DOHH2 (cell line): ENCODE data around the gene GABPB2.
A peak's percentile ranks its signal among the peaks of the same experiment; 100 is the strongest.
"Not testable (repeated sequence)": the region's sequence is repeated elsewhere in the genome, so short reads cannot be mapped to it uniquely, and the experiment has no call there.

Experiments
- H3F3A ChIP-seq: fragments of 200-600 bp; sonication (generic), shearing (Covaris generic); 2 replicates; pipeline ENCODE4 v1.6.0; 2016; ENCODE audit warnings: antibody characterized with exemption, mild to moderate bottlenecking; ENCODE audit not compliant: control insufficient read depth, insufficient read depth
- H3K27ac ChIP-seq: fragments of 200-600 bp; sonication (generic); 2 replicates; pipeline ENCODE4 v1.5.1; 2014; ENCODE audit warnings: low read depth, mild to moderate bottlenecking, low read length, moderate library complexity
- H3K27me3 ChIP-seq: fragments of 200-600 bp; sonication (generic); 2 replicates; pipeline ENCODE4 v1.6.1; 2014; ENCODE audit warnings: mild to moderate bottlenecking, low read length, mixed read lengths; ENCODE audit not compliant: control insufficient read depth
- H3K36me3 ChIP-seq: fragments of 200-600 bp; sonication (generic); 2 replicates; pipeline ENCODE4 v1.6.1; 2014; ENCODE audit warnings: mild to moderate bottlenecking, low read length, moderate library complexity, mixed read lengths; ENCODE audit not compliant: control insufficient read depth
- H3K4me1 ChIP-seq: fragments of 200-600 bp; sonication (generic); 2 replicates; pipeline ENCODE4 v1.6.1; 2014; ENCODE audit warnings: mild to moderate bottlenecking, low read length, mixed read lengths; ENCODE audit not compliant: control insufficient read depth
- H3K4me2 ChIP-seq: fragments of 200-600 bp; sonication (generic); 2 replicates; pipeline ENCODE4 v1.6.0; 2014; ENCODE audit warnings: mild to moderate bottlenecking, low read length, moderate library complexity
- H3K4me3 ChIP-seq: fragments of 200-600 bp; sonication (generic); 2 replicates; pipeline ENCODE4 v1.5.1; 2014; ENCODE audit warnings: mild to moderate bottlenecking, low read length, mixed read lengths
- H3K79me2 ChIP-seq: fragments of 200-600 bp; sonication (generic); 2 replicates; pipeline ENCODE4 v1.6.1; 2014; ENCODE audit warnings: mild to moderate bottlenecking, low read length, mixed read lengths; ENCODE audit not compliant: control insufficient read depth
- H3K9me2 ChIP-seq: fragments of 200-600 bp; sonication (generic); replicated peaks from 2 replicates; pipeline ENCODE4 v1.6.1; 2014; ENCODE audit warnings: mild to moderate bottlenecking, low read length, mixed read lengths; ENCODE audit not compliant: control insufficient read depth
- H3K9me3 ChIP-seq: fragments of 200-600 bp; sonication (generic); 2 replicates; pipeline ENCODE4 v1.6.1; 2014; ENCODE audit warnings: antibody characterized with exemption, low read length, mixed read lengths; ENCODE audit not compliant: control insufficient read depth, insufficient read depth
- H4K20me1 ChIP-seq: fragments of 200-600 bp; sonication (generic); 2 replicates; pipeline ENCODE4 v1.6.0; 2014; ENCODE audit warnings: low read depth, mild to moderate bottlenecking, antibody characterized with exemption, low read length, moderate library complexity; ENCODE audit not compliant: control insufficient read depth, insufficient read depth
- CTCF ChIP-seq: fragments of 200-600 bp; sonication (generic); IDR thresholded peaks from one replicate; pipeline ENCODE4 v1.5.1; 2014; ENCODE audit warnings: antibody characterized with exemption, mild to moderate bottlenecking, low read depth, low read length; ENCODE audit not compliant: poor library complexity, severe bottlenecking
- EZH2phosphoT487 ChIP-seq: fragments of 200-600 bp; sonication (generic); IDR thresholded peaks from 2 replicates; pipeline ENCODE4 v1.6.1; 2017; ENCODE audit warnings: borderline replicate concordance, mild to moderate bottlenecking, antibody characterized with exemption, low read length, moderate library complexity, mixed read lengths

GABPB2 gene

GRCh38 chr1:151069103-151069486 is 1.5 kb upstream of the GABPB2 start:
- Histone ChIP-seq H4K20me1 (no peaks in the 10 kb centered on the region), H3K9me2 (no peaks in the 10 kb centered on the region), H3K27ac (no peak overlapping the region), H3K4me3 (peak overlapping the region; percentile 88), H3K4me2 (peak overlapping the region; percentile 82), H3K79me2 (peaks cover 21% of the 10 kb centered on the region), H3F3A (peaks cover 20% of the 10 kb centered on the region), H3K27me3 (no peaks in the 10 kb centered on the region), H3K4me1 (peaks cover 18% of the 10 kb centered on the region), H3K36me3 (peaks cover 20% of the 10 kb centered on the region), H3K9me3 (no peaks in the 10 kb centered on the region)
- no peak for TF ChIP-seq EZH2phosphoT487
- TF ChIP-seq CTCF, result no peak

- Histone ChIP-seq H3K9me2 (no peaks in the 10 kb centered on the region), H3K27me3 (no peaks in the 10 kb centered on the region), H3K79me2 (peaks cover 21% of the 10 kb centered on the region), H3K27ac (no peak overlapping the region), H3K4me1 (peaks cover 18% of the 10 kb centered on the region), H3K4me3 (no peak overlapping the region), H3K4me2 (no peak overlapping the region; the same call in 1 of the 2 replicates), H4K20me1 (no peaks in the 10 kb centered on the region), H3F3A (peaks cover 20% of the 10 kb centered on the region), H3K9me3 (no peaks in the 10 kb centered on the region), H3K36me3 (peaks cover 20% of the 10 kb centered on the region)
- TF ChIP-seq CTCF (peak; percentile 48), EZH2phosphoT487 (no peak)
These were observed 1.7 kb downstream of the GABPB2 start for GRCh38 chr1:151072224-151072623.

GRCh38 chr1:151085953-151086559 is 15.5 kb downstream of the GABPB2 start:
- TF ChIP-seq CTCF (no peak), EZH2phosphoT487 (no peak)
- Histone ChIP-seq H3K4me2 (no peak overlapping the region), H3K36me3 (no peaks in the 10 kb centered on the region), H3F3A (no peaks in the 10 kb centered on the region), H3K4me3 (no peak overlapping the region), H3K27ac (no peak overlapping the region), H3K9me2 (no peaks in the 10 kb centered on the region), H4K20me1 (no peaks in the 10 kb centered on the region), H3K27me3 (no peaks in the 10 kb centered on the region), H3K9me3 (no peaks in the 10 kb centered on the region), H3K79me2 (no peaks in the 10 kb centered on the region), H3K4me1 (peaks cover 8% of the 10 kb centered on the region)

- not testable (repeated sequence) for H4K20me1 ChIP-seq, H3K9me3 ChIP-seq, H3K79me2 ChIP-seq, H3K9me2 ChIP-seq, H3K4me2 ChIP-seq, H3K36me3 ChIP-seq, H3K4me1 ChIP-seq, H3K27ac ChIP-seq, H3K27me3 ChIP-seq, H3F3A ChIP-seq, H3K4me3 ChIP-seq
These were observed 26.9 kb downstream of the GABPB2 start for GRCh38 chr1:151097426-151097825.
